DND-41 (cell line): ENCODE results near the gene DUSP12.

Source experiments
- ATAC-seq: fragments of 200-7000 bp; cut with Tn5 transposase; 3 replicates; pipeline ENCODE4 v1.9.1; 2021; ENCODE audit warnings: low read depth; ENCODE audit not compliant: insufficient read depth
- DNase-seq: peaks from one replicate; pipeline ENCODE4 v3.0.0-alpha.2; 2020
- H2AFZ ChIP-seq: 2 replicates; pipeline ENCODE4 v1.6.0; 2012; ENCODE audit warnings: low read depth, low read length
- H3K27ac ChIP-seq: 2 replicates; pipeline ENCODE4 v1.5.1; 2012; ENCODE audit warnings: low read length, inconsistent platforms
- H3K27me3 ChIP-seq: fragments of 200-600 bp; sonication (generic); 2 replicates; pipeline ENCODE4 v1.6.0; 2012; ENCODE audit warnings: low read length, mild to moderate bottlenecking, inconsistent platforms; ENCODE audit not compliant: insufficient read depth, poor library complexity
- H3K36me3 ChIP-seq: 2 replicates; pipeline ENCODE4 v1.5.1; 2012; ENCODE audit warnings: low read length, inconsistent platforms; ENCODE audit not compliant: insufficient read depth
- H3K4me1 ChIP-seq: 2 replicates; pipeline ENCODE4 v1.5.1; 2012; ENCODE audit warnings: mild to moderate bottlenecking, low read length; ENCODE audit not compliant: insufficient read depth
- H3K4me2 ChIP-seq: 2 replicates; pipeline ENCODE4 v1.6.0; 2012; ENCODE audit warnings: mild to moderate bottlenecking, moderate library complexity, low read length, inconsistent platforms; ENCODE audit not compliant: insufficient read depth
- H3K4me3 ChIP-seq, 2 experiments: fragments of 200-600 bp in 1 of 2; shearing (Covaris generic) in 1 of 2; 2 replicates each; pipeline ENCODE4 v1.5.1; 2012 to 2016; ENCODE audit warnings: inconsistent platforms in 2 of 2, low read length in 2 of 2, mild to moderate bottlenecking in 2 of 2, low read depth in 1 of 2, moderate library complexity in 1 of 2
- H3K79me2 ChIP-seq: 2 replicates; pipeline ENCODE4 v1.6.0; 2012; ENCODE audit warnings: low read length, inconsistent platforms; ENCODE audit not compliant: insufficient read depth
- H3K9ac ChIP-seq: 2 replicates; pipeline ENCODE4 v1.6.0; 2012; ENCODE audit warnings: low read depth, mild to moderate bottlenecking, inconsistent platforms, low read length, moderate library complexity
- H3K9me3 ChIP-seq: 2 replicates; pipeline ENCODE4 v1.5.1; 2012; ENCODE audit warnings: low read length, moderate library complexity, mild to moderate bottlenecking, inconsistent platforms; ENCODE audit not compliant: insufficient read depth, severe bottlenecking
- H4K20me1 ChIP-seq: 2 replicates; pipeline ENCODE4 v1.6.0; 2012; ENCODE audit warnings: low read length; ENCODE audit not compliant: insufficient read depth
- EZH2 ChIP-seq: IDR thresholded peaks from 3 replicates; pipeline ENCODE4 v1.6.1; 2012; ENCODE audit warnings: borderline replicate concordance, low read depth, mild to moderate bottlenecking, moderate library complexity, low read length, inconsistent platforms; ENCODE audit not compliant: severe bottlenecking
- TF ChIP-seq, protein P1 (sequence below): IDR thresholded peaks from 2 replicates; pipeline ENCODE4 v1.5.1; 2012; ENCODE audit warnings: borderline replicate concordance, low read length, moderate library complexity, mild to moderate bottlenecking; ENCODE audit not compliant: poor library complexity, severe bottlenecking; ENCODE audit errors: extremely low read depth

Gene DUSP12

DNA sequence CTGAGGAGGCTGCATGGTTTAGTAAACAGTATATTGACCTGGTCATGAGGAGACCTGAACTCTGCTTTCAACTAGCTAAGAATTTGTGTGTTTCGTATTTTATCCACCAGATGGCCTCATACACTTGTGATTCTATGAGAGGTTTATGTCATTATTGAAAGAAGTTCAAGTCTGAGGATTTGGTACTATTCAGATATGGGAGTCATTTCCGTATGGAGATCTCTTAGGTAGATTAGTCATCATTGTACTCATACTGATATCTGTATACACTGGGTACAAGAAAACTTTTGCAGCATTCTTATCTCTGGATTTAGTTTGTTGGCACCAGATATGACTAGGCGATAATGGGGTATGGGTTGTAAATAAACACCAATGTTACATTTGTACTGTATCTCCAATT lies 43.2 kb downstream of the DUSP12 start:
- DNase-seq: no peak

DNA sequence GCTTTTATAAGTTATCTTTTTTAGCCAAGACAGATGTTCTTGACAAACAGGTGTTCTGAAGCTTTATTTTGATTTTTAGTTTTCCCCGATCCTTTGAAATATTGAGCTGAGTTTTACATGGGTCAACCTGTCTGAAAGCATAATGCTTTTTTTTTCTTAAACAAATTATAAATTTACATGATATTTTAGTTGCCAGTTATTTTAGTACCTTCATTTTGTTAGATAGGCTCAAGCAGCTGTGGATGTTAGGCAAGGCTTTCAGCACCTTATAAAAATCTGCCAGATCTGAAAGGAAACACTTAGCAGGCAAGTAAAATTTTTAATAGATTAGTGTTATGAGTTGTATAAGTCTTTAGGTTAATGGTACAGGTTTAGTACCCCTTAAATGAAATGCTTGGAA lies 50.2 kb downstream of the DUSP12 start:
- H4K20me1 ChIP-seq: no peaks in the 10 kb centered on the region
- no peaks in the 10 kb centered on the region for H3K4me1 ChIP-seq
- no peak overlapping the region for H3K4me2 ChIP-seq
- H3K27ac ChIP-seq: no peak overlapping the region
- ATAC-seq (no peak), DNase-seq (no peak)
- H3K9me3 ChIP-seq: no peaks in the 10 kb centered on the region
- no peak overlapping the region for H3K4me3 ChIP-seq
- no peak overlapping the region for H3K9ac ChIP-seq
- H3K27me3 ChIP-seq: no peaks in the 10 kb centered on the region
- H3K79me2 ChIP-seq: no peaks in the 10 kb centered on the region
- no peak for TF ChIP-seq EZH2
- TF ChIP-seq, protein P1, sequence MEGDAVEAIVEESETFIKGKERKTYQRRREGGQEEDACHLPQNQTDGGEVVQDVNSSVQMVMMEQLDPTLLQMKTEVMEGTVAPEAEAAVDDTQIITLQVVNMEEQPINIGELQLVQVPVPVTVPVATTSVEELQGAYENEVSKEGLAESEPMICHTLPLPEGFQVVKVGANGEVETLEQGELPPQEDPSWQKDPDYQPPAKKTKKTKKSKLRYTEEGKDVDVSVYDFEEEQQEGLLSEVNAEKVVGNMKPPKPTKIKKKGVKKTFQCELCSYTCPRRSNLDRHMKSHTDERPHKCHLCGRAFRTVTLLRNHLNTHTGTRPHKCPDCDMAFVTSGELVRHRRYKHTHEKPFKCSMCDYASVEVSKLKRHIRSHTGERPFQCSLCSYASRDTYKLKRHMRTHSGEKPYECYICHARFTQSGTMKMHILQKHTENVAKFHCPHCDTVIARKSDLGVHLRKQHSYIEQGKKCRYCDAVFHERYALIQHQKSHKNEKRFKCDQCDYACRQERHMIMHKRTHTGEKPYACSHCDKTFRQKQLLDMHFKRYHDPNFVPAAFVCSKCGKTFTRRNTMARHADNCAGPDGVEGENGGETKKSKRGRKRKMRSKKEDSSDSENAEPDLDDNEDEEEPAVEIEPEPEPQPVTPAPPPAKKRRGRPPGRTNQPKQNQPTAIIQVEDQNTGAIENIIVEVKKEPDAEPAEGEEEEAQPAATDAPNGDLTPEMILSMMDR: no peak
- peaks cover 63% of the 10 kb centered on the region for H3K36me3 ChIP-seq
- no peak overlapping the region for H2AFZ ChIP-seq

More for the DNA sequence above, 43.2 kb downstream of the DUSP12 start:
- TF ChIP-seq EZH2: no peak
- TF ChIP-seq, protein P1: peak; percentile 73
- no peaks in the 10 kb centered on the region for H3K27me3 ChIP-seq
- H2AFZ ChIP-seq: no peak overlapping the region
- peak; percentile 74 for ATAC-seq
- H3K27ac ChIP-seq: no peak overlapping the region
- no peak overlapping the region for H3K9ac ChIP-seq
- H3K9me3 ChIP-seq: no peaks in the 10 kb centered on the region
- no peak overlapping the region for H3K4me3 ChIP-seq
- H3K36me3 ChIP-seq: peaks cover 69% of the 10 kb centered on the region
- peaks cover 2% of the 10 kb centered on the region; the same call in 1 of the 2 replicates for H3K79me2 ChIP-seq
- no peaks in the 10 kb centered on the region for H3K4me1 ChIP-seq
- no peak overlapping the region for H3K4me2 ChIP-seq
- H4K20me1 ChIP-seq: no peaks in the 10 kb centered on the region

DNA sequence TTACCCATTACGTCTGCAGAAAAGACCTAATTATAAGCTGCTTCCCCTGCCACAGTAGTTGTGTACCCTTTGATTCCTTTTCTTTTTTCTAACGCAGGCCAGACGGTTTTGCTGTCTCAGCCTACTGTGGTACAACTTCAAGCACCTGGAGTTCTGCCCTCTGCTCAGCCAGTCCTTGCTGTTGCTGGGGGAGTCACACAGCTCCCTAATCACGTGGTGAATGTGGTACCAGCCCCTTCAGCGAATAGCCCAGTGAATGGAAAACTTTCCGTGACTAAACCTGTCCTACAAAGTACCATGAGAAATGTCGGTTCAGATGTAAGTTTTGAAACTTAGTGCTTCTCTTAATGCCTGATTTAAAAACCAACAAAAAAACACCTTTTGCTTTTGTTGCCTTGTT lies 52.4 kb downstream of the DUSP12 start:
- H3K36me3 ChIP-seq: peaks cover 55% of the 10 kb centered on the region
- no peaks in the 10 kb centered on the region for H4K20me1 ChIP-seq
- H3K4me2 ChIP-seq: no peak overlapping the region
- H2AFZ ChIP-seq: no peak overlapping the region
- no peak overlapping the region for H3K27ac ChIP-seq
- H3K4me3 ChIP-seq: no peak overlapping the region
- no peaks in the 10 kb centered on the region for H3K27me3 ChIP-seq
- ATAC-seq (no peak), DNase-seq (no peak)
- no peak for TF ChIP-seq EZH2
- TF ChIP-seq, protein P1: no peak
- no peaks in the 10 kb centered on the region for H3K9me3 ChIP-seq
- H3K9ac ChIP-seq: no peak overlapping the region
- H3K79me2 ChIP-seq: no peaks in the 10 kb centered on the region
- H3K4me1 ChIP-seq: no peaks in the 10 kb centered on the region

DNA sequence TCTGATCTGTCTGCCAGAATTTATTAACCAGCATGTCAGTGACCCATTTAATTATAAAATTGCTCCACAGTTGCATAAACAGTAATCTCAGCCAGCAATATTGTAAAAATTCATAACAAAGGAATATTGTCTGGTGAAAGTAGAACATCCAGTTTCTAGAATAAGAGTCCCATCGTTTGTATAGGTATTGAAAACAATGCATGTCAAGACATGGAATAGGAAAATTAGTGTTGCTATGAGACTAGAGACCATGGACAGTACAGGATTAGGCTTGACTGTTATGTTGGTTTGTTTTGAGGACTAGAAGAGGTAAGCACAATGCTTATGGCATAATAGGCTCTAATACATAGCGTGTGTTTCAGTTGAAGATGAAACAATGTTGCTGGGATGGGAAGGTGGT lies 53.6 kb downstream of the DUSP12 start:
- H2AFZ ChIP-seq: no peak overlapping the region
- H3K9ac ChIP-seq: no peak overlapping the region
- DNase-seq: no peak
- ATAC-seq: no peak
- H3K9me3 ChIP-seq: no peaks in the 10 kb centered on the region
- no peak overlapping the region for H3K27ac ChIP-seq
- H4K20me1 ChIP-seq: no peaks in the 10 kb centered on the region
- H3K36me3 ChIP-seq: peaks cover 49% of the 10 kb centered on the region
- no peaks in the 10 kb centered on the region for H3K79me2 ChIP-seq
- no peaks in the 10 kb centered on the region for H3K4me1 ChIP-seq
- no peak overlapping the region for H3K4me2 ChIP-seq
- no peaks in the 10 kb centered on the region for H3K27me3 ChIP-seq
- TF ChIP-seq EZH2: no peak
- TF ChIP-seq, protein P1: no peak
- H3K4me3 ChIP-seq: no peak overlapping the region
